Activated T-helper 2 cell treated with anti-CD3 and anti-CD28 coated beads, Interferon-gamma antibody, Interleukin-2, Interleukin-4, amounts not matched to agents 10 μg/mL and 5 μg/mL and 100 μg/mL, durations not matched to agents 14 hours and 24 hours and 36 hours (primary cell): ENCODE measurements around the gene RNASE1. TPM values are rescaled to one million over a fixed set of nuclear protein-coding genes. Genes with fewer than 3 reads are reported as not detected.

Experiments used
- DNase-seq: peaks from one replicate; pipeline ENCODE4 v3.0.0; 2021; ENCODE audit warnings: low spot score
- H3K27ac Mint-ChIP-seq: one replicate; pipeline ENCODE4 v1.8.0; 2021; ENCODE audit warnings: mixed read lengths
- H3K27me3 Mint-ChIP-seq: one replicate; pipeline ENCODE4 v1.8.0; 2021; ENCODE audit warnings: low read depth, mixed read lengths
- H3K36me3 Mint-ChIP-seq: one replicate; pipeline ENCODE4 v1.8.0; 2021; ENCODE audit warnings: low read depth, mixed read lengths
- H3K4me1 Mint-ChIP-seq: one replicate; pipeline ENCODE4 v1.8.0; 2021; ENCODE audit warnings: low read depth, mixed read lengths
- H3K4me3 Mint-ChIP-seq: one replicate; pipeline ENCODE4 v1.8.0; 2021; ENCODE audit warnings: low read depth, mild to moderate bottlenecking, moderate library complexity, mixed read lengths
- H3K9me3 Mint-ChIP-seq: one replicate; pipeline ENCODE4 v1.8.0; 2021; ENCODE audit warnings: mixed read lengths
- intact Hi-C: fragments of 100-400 bp; cut with micrococcal nuclease; formaldehyde crosslinking; loops from one replicate; pipeline ENCODE4 v1.15.1; 2023
- total RNA-seq: library from RNA; stranded (reverse); gene quantifications from 2 replicates; pipeline ENCODE4 v1.2.3, GENCODE V29; 2022

Gene RNASE1
- total RNA-seq, 1 donor from 2014 or later: not detected

DNA sequence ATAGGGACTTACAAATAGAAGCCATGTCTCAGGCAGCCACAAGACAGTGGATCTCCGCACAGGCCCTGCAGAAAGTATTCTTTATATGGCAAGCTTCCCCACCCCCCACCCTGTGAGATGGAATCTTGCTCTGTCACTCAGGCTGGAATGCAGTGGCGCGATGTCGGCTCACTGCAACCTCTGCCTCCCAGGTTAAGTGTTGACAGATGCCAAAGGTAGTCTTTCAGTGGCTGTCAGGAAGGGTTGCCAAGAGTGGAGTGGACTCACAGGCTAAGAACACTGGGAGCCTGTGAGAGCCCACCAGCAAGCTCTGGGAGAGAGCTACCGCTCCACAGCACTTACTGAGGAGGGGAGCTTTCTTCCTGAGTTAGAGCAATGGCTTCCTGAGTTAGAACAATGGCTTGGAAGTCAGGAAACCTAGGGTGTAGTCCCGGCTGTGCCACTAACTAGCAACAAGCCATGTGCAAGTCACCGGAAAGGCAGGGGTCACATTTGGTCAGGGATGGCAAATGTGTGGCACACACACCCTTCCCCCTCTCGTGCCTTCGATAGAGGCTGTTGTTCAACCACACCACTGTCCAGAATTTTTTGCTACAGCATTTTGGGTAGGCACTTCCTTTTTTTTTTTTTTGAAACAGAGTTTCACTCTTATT, 2.6 kb downstream of the RNASE1 start:
- intact Hi-C loops: no loop called here
- Mint-ChIP-seq H3K9me3 (no peaks in the 10 kb centered on the region), H3K36me3 (no peaks in the 10 kb centered on the region), H3K27me3 (peaks cover 15% of the 10 kb centered on the region), H3K4me3 (no peak overlapping the region), H3K27ac (no peak overlapping the region), H3K4me1 (no peaks in the 10 kb centered on the region)
- DNase-seq: no peak

DNA sequence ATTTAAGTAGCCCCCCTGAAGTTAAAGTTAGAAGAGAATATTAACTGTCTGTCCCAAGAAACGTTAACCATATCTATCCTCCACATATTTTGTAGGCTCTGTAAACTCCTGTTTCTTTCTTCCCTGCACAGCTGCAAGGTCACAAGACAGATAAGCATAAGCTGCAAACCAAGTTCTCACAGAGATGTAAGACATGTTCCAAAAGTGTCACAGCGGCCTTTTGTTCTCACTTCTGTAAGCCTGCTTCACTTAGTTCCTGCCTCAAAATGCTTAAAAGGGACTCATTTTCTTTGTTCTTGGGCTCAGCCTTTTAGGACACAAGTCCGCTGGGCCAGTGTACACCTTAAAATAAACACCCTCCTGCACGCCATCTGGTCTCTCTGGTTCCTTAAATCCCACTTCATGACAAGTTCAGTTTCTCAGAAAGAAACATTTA, 3.2 kb downstream of the RNASE1 start:
- intact Hi-C loops: no loop called here
- H3K27ac Mint-ChIP-seq: no peak overlapping the region
- peaks cover under 1% of the 10 kb centered on the region for H3K4me1 Mint-ChIP-seq
- H3K27me3 Mint-ChIP-seq: peaks cover 14% of the 10 kb centered on the region
- H3K9me3 Mint-ChIP-seq: no peaks in the 10 kb centered on the region
- H3K4me3 Mint-ChIP-seq: no peak overlapping the region
- no peak for DNase-seq
- H3K36me3 Mint-ChIP-seq: no peaks in the 10 kb centered on the region

DNA sequence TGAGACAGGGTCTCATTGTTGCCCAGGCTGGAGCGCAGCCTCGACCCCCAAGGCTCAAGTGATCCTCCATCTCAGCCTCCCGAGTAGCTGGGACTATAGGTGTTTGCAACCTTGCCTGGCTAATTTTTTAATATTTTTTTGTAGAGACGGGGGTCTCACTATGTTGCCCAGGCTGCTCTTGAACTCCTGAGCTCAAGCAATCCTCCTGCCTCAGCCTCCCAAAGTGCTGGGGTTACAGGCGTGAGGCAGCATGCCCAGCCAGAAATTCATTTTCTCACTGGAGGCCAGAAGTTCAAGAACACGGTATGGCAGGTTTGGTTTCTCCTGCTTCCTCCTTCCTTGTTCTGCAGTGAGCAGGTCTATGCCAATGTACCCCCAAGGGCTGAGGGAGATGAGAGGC, 3.7 kb downstream of the RNASE1 start:
- Mint-ChIP-seq H3K4me3 (no peak overlapping the region), H3K27ac (no peak overlapping the region), H3K27me3 (peaks cover 19% of the 10 kb centered on the region), H3K36me3 (no peaks in the 10 kb centered on the region), H3K4me1 (peaks cover 4% of the 10 kb centered on the region), H3K9me3 (no peaks in the 10 kb centered on the region)
- intact Hi-C loops: no loop called here
- DNase-seq: no peak

DNA sequence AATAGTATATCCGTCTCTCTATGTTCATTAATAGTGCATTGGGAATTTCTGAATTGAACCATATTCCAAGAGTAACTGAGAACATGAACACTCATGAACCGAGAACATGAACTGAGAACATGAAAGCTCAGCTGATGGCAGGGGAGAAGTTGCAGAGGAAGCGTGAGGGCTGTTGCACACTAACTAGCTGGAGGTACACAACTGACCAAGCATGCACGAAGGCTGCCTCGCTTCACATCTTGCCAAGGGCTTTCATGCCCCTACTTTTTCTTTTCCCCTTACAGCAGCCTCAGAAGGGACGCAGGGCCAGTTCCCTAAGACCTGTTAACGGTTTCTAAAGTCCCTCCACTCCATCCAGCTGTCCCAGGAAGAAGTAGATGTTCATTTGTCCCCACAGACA, 4.3 kb downstream of the RNASE1 start:
- Mint-ChIP-seq H3K4me3 (no peak overlapping the region), H3K27me3 (peaks cover 19% of the 10 kb centered on the region), H3K9me3 (no peaks in the 10 kb centered on the region), H3K36me3 (no peaks in the 10 kb centered on the region), H3K4me1 (peaks cover 4% of the 10 kb centered on the region), H3K27ac (no peak overlapping the region)
- DNase-seq: no peak
- intact Hi-C loops: no loop called here

DNA sequence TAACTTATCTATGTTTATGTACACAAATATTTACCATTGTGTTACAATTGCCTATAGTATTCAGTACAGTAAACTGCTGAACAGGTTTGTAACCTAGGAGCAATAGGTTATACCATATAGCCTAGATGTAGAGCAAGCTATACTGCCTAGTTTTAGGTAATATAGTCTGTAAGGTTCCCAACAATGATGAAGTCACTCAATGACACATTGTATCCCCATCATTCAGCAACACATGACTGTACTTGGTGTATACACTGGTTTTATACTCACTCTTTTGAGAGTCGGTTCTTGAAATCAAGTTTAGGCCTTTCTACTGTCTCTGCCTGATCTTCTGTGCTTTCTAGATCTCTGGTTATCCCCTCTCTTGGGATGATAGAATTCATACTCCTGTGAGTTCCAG, 5.5 kb downstream of the RNASE1 start:
- H3K27me3 Mint-ChIP-seq: peaks cover 19% of the 10 kb centered on the region
- DNase-seq: no peak
- H3K9me3 Mint-ChIP-seq: no peaks in the 10 kb centered on the region
- no peaks in the 10 kb centered on the region for H3K36me3 Mint-ChIP-seq
- intact Hi-C loops: no loop called here
- no peak overlapping the region for H3K4me3 Mint-ChIP-seq
- peaks cover 4% of the 10 kb centered on the region for H3K4me1 Mint-ChIP-seq
- H3K27ac Mint-ChIP-seq: no peak overlapping the region

DNA sequence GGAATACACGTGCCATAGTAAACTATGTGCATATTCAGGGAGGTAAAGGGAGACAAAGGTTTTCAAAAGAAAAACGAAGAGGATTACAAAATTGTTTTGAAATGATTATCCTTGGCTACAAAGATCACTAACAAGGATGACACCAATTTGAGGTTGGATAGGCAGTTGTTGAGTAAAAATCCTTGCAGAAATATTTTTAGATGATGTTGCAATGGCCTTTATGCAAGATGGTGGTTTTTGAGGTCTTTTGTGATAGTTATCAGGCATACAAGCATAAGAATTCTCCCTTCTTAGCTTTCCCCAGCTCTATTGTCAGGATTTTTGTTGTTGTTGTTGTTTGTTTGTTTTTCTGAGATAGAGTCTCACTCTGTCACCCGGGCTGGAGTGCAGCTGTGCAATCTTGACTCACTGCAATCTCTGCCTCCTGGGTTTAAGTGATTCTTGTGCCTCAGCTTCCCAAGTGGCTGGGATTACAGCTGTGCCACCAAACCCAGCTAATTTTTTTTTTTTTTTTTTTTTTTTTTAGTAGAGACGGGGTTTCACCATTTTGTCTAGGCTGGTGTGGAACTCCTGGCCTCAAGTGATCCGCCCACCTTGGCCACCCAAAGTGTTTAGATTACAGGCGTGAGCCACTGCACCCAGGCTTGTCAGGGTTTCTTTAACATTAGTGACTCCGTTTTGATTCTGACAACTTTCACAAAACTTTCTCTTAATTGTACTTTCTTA, 7.8 kb downstream of the RNASE1 start:
- peaks cover 19% of the 10 kb centered on the region for H3K27me3 Mint-ChIP-seq
- H3K9me3 Mint-ChIP-seq: no peaks in the 10 kb centered on the region
- H3K4me1 Mint-ChIP-seq: peaks cover 4% of the 10 kb centered on the region
- no peaks in the 10 kb centered on the region for H3K36me3 Mint-ChIP-seq
- no peak overlapping the region for H3K27ac Mint-ChIP-seq
- DNase-seq: no peak
- intact Hi-C loops: no loop called here
- H3K4me3 Mint-ChIP-seq: no peak overlapping the region

DNA sequence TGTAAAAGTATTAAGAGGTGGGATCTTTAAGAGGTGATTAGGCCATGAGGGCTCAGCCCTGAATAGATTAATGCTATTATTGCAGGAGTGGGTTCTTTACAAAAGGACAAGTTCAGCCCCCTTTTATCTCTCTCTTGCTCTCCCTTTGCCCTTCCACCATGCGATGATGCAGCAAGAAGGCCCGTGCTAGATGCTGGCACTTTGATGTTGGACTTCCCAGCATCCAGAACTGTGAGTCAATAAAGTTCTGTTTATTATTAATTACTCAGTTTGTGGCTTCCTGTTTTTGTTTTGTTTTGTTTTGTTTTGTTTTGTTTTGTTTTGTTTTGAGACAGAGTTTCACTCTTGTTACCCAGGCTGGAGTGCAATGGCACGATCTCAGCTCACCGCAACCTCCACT, 10.1 kb downstream of the RNASE1 start:
- Mint-ChIP-seq H3K27me3 (peaks cover 5% of the 10 kb centered on the region), H3K4me3 (no peak overlapping the region), H3K9me3 (no peaks in the 10 kb centered on the region), H3K4me1 (peaks cover 4% of the 10 kb centered on the region), H3K27ac (no peak overlapping the region), H3K36me3 (no peaks in the 10 kb centered on the region)
- intact Hi-C loops: no loop called here
- no peak for DNase-seq

DNA sequence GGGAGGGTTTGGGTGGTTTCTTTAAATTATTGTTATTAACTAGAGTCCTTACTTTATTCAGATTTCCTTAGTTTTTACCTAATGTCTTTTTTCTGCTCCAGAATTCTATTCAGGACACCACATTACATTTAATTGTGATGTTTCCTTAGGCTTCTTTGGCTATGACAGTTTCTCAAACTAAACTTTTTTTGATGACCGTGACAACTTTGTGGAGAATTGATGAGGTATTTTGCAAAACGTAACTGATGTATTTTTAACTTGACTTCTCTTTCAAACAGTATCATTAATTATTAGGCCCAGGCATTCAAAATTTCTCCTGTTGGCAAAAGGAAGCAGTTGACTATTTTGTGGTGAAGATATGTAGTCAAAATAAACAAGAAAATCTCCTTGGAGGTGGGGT, 11.0 kb downstream of the RNASE1 start:
- Mint-ChIP-seq H3K9me3 (no peaks in the 10 kb centered on the region), H3K4me3 (no peak overlapping the region), H3K4me1 (peaks cover 4% of the 10 kb centered on the region), H3K36me3 (no peaks in the 10 kb centered on the region), H3K27me3 (peaks cover 5% of the 10 kb centered on the region), H3K27ac (no peak overlapping the region)
- DNase-seq: no peak
- intact Hi-C loops: no loop called here

DNA sequence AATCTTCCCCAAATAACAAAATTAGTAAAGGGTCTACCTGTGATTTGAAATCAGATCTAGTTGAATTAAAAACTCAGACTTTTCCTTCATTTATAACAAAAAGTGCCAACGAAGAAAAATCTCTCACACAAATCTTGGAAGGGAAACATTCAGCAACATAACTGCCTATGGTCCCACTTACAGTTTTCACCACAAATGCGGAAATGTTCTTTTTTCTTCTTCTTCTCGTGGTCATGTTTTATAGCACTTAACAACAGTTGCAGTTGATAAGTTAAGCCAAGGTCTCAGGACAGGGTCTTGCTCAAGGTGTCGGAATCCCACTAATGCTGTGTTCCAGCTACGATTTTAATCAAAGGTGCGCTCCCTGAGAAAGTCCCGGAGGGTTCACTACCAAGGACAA, 11.5 kb downstream of the RNASE1 start:
- Mint-ChIP-seq H3K4me3 (no peak overlapping the region), H3K36me3 (no peaks in the 10 kb centered on the region), H3K27me3 (peaks cover 5% of the 10 kb centered on the region), H3K9me3 (no peaks in the 10 kb centered on the region), H3K4me1 (peaks cover 4% of the 10 kb centered on the region), H3K27ac (no peak overlapping the region)
- no peak for DNase-seq
- intact Hi-C loops: no loop called here

DNA sequence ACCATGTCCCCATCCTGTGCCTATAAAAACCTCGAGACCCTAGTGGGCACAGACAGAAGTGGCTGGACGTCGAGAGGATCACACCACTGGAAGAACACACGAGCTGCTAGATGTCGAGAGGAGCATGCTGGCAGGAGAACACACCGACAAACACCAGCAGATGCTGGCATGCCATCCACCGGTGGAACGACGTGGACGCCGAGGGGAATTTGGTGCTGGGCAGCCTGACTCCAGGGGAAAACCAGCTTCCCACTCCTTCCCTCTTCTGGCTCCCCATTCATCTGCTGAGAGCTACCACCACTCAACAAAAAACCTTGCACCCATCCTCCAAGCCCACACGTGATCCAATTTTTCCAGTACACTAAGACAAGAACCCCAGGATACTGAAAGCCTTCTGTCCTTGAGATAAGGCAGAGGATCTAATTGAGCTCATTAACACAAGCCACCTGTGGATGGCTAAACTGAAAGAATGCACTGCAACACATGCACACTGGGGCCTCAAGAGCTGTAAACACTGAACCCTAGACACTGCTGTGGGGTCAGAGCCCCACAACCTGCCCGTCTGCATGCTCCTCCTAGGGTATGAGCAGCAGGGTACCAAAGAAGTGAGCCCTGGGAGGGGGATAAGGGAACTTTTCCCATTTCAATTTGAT, 12.1 kb downstream of the RNASE1 start:
- intact Hi-C loops: no loop called here
- no peak overlapping the region for H3K4me3 Mint-ChIP-seq
- H3K36me3 Mint-ChIP-seq: no peaks in the 10 kb centered on the region
- H3K4me1 Mint-ChIP-seq: peaks cover 4% of the 10 kb centered on the region
- no peak overlapping the region for H3K27ac Mint-ChIP-seq
- H3K27me3 Mint-ChIP-seq: peaks cover 5% of the 10 kb centered on the region
- DNase-seq: no peak
- no peaks in the 10 kb centered on the region for H3K9me3 Mint-ChIP-seq

DNA sequence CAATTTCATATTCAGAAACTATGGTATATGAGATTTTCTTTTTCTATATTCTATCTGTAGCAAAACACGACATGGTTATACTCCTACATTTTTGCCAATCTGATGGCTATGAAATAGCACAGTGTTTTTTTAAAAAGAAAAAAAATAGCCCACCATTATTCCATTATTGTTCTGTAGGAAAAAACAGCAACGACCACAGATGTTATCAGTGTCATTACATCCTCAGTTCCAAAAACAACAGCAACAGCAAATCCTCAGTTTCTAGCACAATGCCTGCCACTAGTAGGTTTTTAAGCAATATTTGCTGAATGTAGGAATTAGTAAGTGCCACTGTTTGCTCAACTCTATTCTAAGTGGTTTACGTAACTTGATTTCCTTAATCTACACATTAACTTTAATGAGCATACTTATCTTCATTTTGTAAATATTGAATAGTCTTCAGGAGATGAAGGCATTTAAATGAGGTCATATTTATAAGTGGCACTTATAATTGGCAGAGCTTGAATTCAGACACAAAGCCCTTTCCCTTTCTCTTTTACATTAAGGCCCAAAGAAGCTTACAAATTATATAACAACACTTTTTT, 13.3 kb downstream of the RNASE1 start:
- Mint-ChIP-seq H3K27me3 (peaks cover 4% of the 10 kb centered on the region), H3K9me3 (no peaks in the 10 kb centered on the region)

DNA sequence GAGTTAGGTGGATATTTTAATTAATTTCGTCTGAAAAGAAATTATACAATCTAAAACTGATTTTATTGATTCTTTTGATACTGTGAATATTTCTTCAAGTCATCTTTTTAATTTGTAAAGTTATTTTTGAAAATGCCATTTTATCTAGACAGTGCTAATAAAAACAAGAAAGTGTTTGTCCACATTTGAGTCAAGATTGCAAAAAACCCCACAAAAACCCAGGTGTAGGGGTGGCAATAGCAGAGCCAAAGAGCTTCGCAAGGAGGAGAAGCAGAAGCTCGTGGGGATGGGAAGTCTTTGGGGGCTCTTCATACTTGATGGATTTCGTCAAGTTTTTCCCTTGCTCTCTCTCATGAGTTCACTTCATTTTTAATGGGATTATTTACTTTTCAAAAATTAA, 15.6 kb downstream of the RNASE1 start:
- H3K4me3 Mint-ChIP-seq: no peak overlapping the region
- H3K27ac Mint-ChIP-seq: no peak overlapping the region
- no peaks in the 10 kb centered on the region for H3K9me3 Mint-ChIP-seq
- H3K36me3 Mint-ChIP-seq: no peaks in the 10 kb centered on the region
- no peaks in the 10 kb centered on the region for H3K27me3 Mint-ChIP-seq
- peaks cover 9% of the 10 kb centered on the region for H3K4me1 Mint-ChIP-seq
- intact Hi-C loops: no loop called here
- DNase-seq: no peak

More for the DNA sequence above, 13.3 kb downstream of the RNASE1 start:
- H3K36me3 Mint-ChIP-seq: no peaks in the 10 kb centered on the region
- H3K4me3 Mint-ChIP-seq: no peak overlapping the region
- no peak for DNase-seq
- intact Hi-C loops: no loop called here
- H3K27ac Mint-ChIP-seq: no peak overlapping the region
- H3K4me1 Mint-ChIP-seq: peaks cover 4% of the 10 kb centered on the region
